ENCODE data around the gene GMDS. TPM values are rescaled to one million over a fixed set of nuclear protein-coding genes. Genes with fewer than 3 reads are reported as not detected.

The GMDS gene
- total RNA-seq, 1 experiment from 2014 or later, result 9.7 TPM

DNA sequence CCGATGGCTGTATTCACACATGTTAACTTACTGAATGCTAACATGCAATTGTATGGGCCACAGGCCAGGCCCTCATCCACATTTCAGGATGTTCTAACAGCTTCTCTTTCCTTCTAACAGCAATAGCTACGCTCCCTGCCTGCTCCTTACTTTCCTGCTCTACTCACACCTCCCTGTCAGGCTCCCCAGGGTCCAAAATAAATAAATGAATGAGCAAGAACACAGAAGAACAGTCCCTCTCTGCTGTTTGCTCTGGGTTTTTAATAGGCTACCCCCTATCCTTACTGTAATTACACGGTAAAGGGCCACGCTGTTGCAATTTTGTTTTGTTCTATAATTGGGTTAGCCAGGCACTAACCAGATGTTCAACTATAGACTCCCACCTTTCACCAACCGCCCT, 135.6 kb downstream of the GMDS start:
- H3K79me2 ChIP-seq (ENCODE audit: low read length), result no peaks in the 10 kb centered on the region
- no peak for DNase-seq
- 0 out of 2 replicates have a peak, but pooled peaks cover 4% of the 10 kb centered on the region for H4K20me1 ChIP-seq (ENCODE audit: insufficient read depth, low read depth, low read length)
- H2AFZ ChIP-seq (ENCODE audit: low read length), result no peak overlapping the region
- no peaks in the 10 kb centered on the region for H3K27me3 ChIP-seq (ENCODE audit: low read length)
- no peak overlapping the region for H3K9ac ChIP-seq (ENCODE audit: low read length)
- no peak overlapping the region for H3K4me2 ChIP-seq (ENCODE audit: low read depth, low read length, poor library complexity, severe bottlenecking)
- H3K4me3 ChIP-seq (ENCODE audit: low read length), result no peak overlapping the region
- no peaks in the 10 kb centered on the region for H3K9me2 ChIP-seq (replicated peaks; ENCODE audit: insufficient read depth, low read length)
- H3K9me3 ChIP-seq (ENCODE audit: low read length), result no peaks in the 10 kb centered on the region
- H3K4me1 ChIP-seq (ENCODE audit: low read length), result no peaks in the 10 kb centered on the region
- H3K36me3 ChIP-seq (ENCODE audit: insufficient read depth, low read length), result no peaks in the 10 kb centered on the region
- no peak overlapping the region for H3K27ac ChIP-seq (ENCODE audit: low read length)

DNA sequence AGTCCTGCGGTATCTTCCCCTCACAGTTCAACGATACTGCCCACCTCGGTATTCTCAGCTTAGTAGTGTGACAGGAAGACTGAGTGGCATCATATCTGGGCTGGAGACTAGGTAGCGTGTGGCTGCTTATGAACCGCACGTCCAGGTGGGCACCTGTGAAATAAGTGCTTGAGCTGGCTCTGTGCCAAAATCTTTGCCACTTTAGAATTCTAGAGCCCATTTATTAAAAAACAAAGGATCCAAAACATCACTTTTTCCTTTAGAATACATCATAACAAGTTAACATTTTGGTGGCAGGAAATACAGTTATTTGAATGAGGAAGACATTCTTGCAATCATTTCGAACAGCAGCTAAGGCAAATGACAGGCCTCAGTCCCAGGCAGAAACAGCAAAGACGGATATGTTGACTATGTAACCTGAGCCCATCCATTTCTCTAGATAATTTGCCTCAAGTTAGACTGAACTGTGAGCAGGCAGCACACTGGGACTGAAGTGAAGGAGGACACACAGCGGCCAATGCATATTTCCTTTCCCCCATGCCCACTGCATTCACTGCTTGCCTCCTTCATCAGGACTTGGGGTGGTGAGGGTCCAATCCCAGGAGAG, 136.6 kb downstream of the GMDS start:
- H3K9me2 ChIP-seq (replicated peaks; ENCODE audit: insufficient read depth, low read length), result no peaks in the 10 kb centered on the region
- H4K20me1 ChIP-seq (ENCODE audit: insufficient read depth, low read depth, low read length), result peaks cover 7% of the 10 kb centered on the region; the same call in 1 of the 2 replicates
- H2AFZ ChIP-seq (ENCODE audit: low read length), result no peak overlapping the region
- H3K36me3 ChIP-seq (ENCODE audit: insufficient read depth, low read length), result no peaks in the 10 kb centered on the region
- H3K79me2 ChIP-seq (ENCODE audit: low read length), result no peaks in the 10 kb centered on the region
- H3K27me3 ChIP-seq (ENCODE audit: low read length), result no peaks in the 10 kb centered on the region
- no peak overlapping the region for H3K9ac ChIP-seq (ENCODE audit: low read length)
- no peak for DNase-seq
- H3K4me3 ChIP-seq (ENCODE audit: low read length), result no peak overlapping the region
- no peaks in the 10 kb centered on the region for H3K4me1 ChIP-seq (ENCODE audit: low read length)
- no peak overlapping the region for H3K27ac ChIP-seq (ENCODE audit: low read length)
- no peak overlapping the region for H3K4me2 ChIP-seq (ENCODE audit: low read depth, low read length, poor library complexity, severe bottlenecking)
- H3K9me3 ChIP-seq (ENCODE audit: low read length), result no peaks in the 10 kb centered on the region

DNA sequence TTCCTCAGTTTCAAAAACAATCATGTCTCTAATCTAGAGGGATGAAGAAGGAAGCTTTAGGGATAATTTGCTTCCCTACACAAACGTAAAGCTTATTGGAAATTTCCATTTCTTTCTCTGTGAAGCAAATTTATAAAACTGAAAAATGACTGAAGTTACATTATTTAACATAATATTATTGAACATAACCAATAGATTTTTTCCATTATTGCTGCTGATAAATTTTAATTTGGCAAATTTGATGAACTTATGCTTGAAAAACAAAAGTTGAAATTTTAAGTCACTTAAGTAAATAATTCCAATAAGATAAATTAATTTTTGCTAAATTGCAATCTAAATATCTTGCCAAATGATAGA, 140.9 kb downstream of the GMDS start:
- H4K20me1 ChIP-seq (ENCODE audit: insufficient read depth, low read depth, low read length), result peaks cover 12% of the 10 kb centered on the region; the same call in 1 of the 2 replicates
- H3K36me3 ChIP-seq (ENCODE audit: insufficient read depth, low read length), result no peaks in the 10 kb centered on the region
- H3K4me2 ChIP-seq (ENCODE audit: low read depth, low read length, poor library complexity, severe bottlenecking), result no peak overlapping the region
- no peak overlapping the region for H3K9ac ChIP-seq (ENCODE audit: low read length)
- no peaks in the 10 kb centered on the region for H3K9me3 ChIP-seq (ENCODE audit: low read length)
- no peaks in the 10 kb centered on the region for H3K79me2 ChIP-seq (ENCODE audit: low read length)
- no peaks in the 10 kb centered on the region for H3K27me3 ChIP-seq (ENCODE audit: low read length)
- no peaks in the 10 kb centered on the region for H3K4me1 ChIP-seq (ENCODE audit: low read length)
- no peak for DNase-seq
- no peak overlapping the region for H3K4me3 ChIP-seq (ENCODE audit: low read length)
- no peak overlapping the region for H2AFZ ChIP-seq (ENCODE audit: low read length)
- no peak overlapping the region for H3K27ac ChIP-seq (ENCODE audit: low read length)
- no peaks in the 10 kb centered on the region for H3K9me2 ChIP-seq (replicated peaks; ENCODE audit: insufficient read depth, low read length)

DNA sequence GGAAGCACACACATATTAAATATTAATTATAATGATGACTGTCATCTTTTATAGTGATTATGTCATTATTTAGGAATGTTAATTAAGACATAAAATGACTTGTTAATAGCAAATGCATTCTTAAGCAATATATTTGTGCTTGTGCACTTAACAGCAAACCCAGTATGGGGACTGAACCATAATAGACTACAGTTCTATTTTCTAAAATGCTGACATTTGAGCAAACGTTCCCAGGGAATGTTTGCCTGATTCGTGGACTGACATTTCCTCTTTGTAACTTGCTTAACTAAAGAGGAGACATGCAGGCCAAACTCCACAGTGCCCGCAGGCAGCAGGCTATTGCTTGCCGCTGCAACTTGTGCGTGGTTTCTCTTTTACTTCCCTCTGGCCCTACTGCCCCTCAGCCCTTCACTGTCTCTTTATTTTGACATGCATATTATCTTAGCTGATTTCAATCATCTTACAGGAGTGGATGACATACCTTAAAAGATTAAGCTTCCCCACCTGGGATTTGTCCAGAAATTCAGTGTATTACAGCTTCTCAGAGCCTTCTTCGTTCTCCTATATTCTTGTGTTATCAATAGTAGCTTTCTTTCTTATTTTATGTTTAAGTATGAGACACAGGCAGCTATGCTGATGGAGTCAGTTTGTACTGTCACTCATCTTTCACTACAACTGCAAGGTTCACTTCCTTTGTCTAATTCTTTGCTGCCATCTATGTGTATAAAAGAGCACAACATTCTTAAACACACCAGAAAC, 141.5 kb downstream of the GMDS start:
- Histone ChIP-seq H3K4me1 (ENCODE audit: low read length) (no peaks in the 10 kb centered on the region), H3K36me3 (ENCODE audit: insufficient read depth, low read length) (no peaks in the 10 kb centered on the region), H3K4me3 (ENCODE audit: low read length) (no peak overlapping the region), H3K9me2 (replicated peaks; ENCODE audit: insufficient read depth, low read length) (no peaks in the 10 kb centered on the region), H4K20me1 (ENCODE audit: insufficient read depth, low read depth, low read length) (peaks cover 12% of the 10 kb centered on the region; the same call in 1 of the 2 replicates), H3K79me2 (ENCODE audit: low read length) (no peaks in the 10 kb centered on the region), H2AFZ (ENCODE audit: low read length) (no peak overlapping the region), H3K4me2 (ENCODE audit: low read depth, low read length, poor library complexity, severe bottlenecking) (no peak overlapping the region), H3K9ac (ENCODE audit: low read length) (no peak overlapping the region), H3K9me3 (ENCODE audit: low read length) (no peaks in the 10 kb centered on the region), H3K27ac (ENCODE audit: low read length) (no peak overlapping the region), H3K27me3 (ENCODE audit: low read length) (no peaks in the 10 kb centered on the region)
- peak; percentile 70 for DNase-seq

DNA sequence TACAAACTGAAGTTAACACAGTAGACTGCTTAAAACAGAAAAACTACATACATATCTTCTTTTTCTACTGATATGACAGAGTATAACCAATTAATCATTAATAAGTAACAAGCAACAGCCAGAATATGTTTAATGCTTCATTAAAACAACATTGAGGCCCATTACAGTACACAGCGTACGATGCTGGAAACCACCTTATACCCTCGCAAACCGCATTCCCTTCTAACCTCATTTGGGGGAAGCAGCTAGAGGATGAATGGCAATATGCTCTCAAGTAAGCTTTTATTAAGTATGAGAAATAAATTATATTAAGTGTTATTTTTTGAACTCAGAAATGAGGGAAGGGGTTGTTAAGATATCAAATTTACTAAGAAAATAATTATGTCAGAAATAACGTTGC, 142.4 kb downstream of the GMDS start:
- no peaks in the 10 kb centered on the region for H3K9me2 ChIP-seq (replicated peaks; ENCODE audit: insufficient read depth, low read length)
- no peak overlapping the region for H2AFZ ChIP-seq (ENCODE audit: low read length)
- H3K4me1 ChIP-seq (ENCODE audit: low read length), result no peaks in the 10 kb centered on the region
- peaks cover 8% of the 10 kb centered on the region; the same call in 1 of the 2 replicates for H4K20me1 ChIP-seq (ENCODE audit: insufficient read depth, low read depth, low read length)
- no peak overlapping the region for H3K4me2 ChIP-seq (ENCODE audit: low read depth, low read length, poor library complexity, severe bottlenecking)
- DNase-seq, result no peak
- H3K36me3 ChIP-seq (ENCODE audit: insufficient read depth, low read length), result no peaks in the 10 kb centered on the region
- H3K9ac ChIP-seq (ENCODE audit: low read length), result no peak overlapping the region
- no peaks in the 10 kb centered on the region for H3K9me3 ChIP-seq (ENCODE audit: low read length)
- H3K27ac ChIP-seq (ENCODE audit: low read length), result no peak overlapping the region
- H3K27me3 ChIP-seq (ENCODE audit: low read length), result no peaks in the 10 kb centered on the region
- no peaks in the 10 kb centered on the region for H3K79me2 ChIP-seq (ENCODE audit: low read length)
- no peak overlapping the region for H3K4me3 ChIP-seq (ENCODE audit: low read length)

DNA sequence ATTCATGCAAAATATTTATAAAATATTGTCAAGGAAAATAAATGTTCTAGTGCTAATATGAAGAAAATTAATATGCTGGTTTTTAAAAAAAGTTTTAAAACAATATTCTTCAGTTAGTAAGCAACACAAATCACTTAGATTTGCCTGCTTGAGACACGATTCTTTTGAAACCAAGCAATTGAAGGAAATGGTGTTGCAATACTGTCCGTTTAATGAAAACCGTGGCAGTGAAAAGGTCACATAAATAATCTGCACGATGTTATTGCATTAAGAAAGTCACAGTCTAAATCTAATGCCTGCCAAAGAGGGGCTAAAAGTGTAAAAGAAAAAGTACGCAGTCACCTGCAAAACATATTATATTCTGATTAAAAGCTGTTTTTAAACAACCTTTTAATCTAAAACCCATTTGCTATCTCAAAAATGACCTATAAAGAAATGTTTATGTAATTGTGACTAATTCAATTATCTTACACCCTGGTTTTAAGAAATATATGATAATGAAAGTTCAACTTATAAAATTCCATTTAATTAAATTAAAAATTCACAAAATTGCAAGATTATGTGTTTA, 143.0 kb downstream of the GMDS start:
- Histone ChIP-seq H3K4me1 (ENCODE audit: low read length) (no peaks in the 10 kb centered on the region), H3K79me2 (ENCODE audit: low read length) (no peaks in the 10 kb centered on the region), H3K9ac (ENCODE audit: low read length) (no peak overlapping the region), H3K27ac (ENCODE audit: low read length) (no peak overlapping the region), H3K9me2 (replicated peaks; ENCODE audit: insufficient read depth, low read length) (no peaks in the 10 kb centered on the region), H3K4me3 (ENCODE audit: low read length) (no peak overlapping the region), H3K4me2 (ENCODE audit: low read depth, low read length, poor library complexity, severe bottlenecking) (no peak overlapping the region), H3K36me3 (ENCODE audit: insufficient read depth, low read length) (no peaks in the 10 kb centered on the region), H3K27me3 (ENCODE audit: low read length) (no peaks in the 10 kb centered on the region), H3K9me3 (ENCODE audit: low read length) (no peaks in the 10 kb centered on the region), H2AFZ (ENCODE audit: low read length) (no peak overlapping the region), H4K20me1 (ENCODE audit: insufficient read depth, low read depth, low read length) (peaks cover 8% of the 10 kb centered on the region; the same call in 1 of the 2 replicates)
- no peak for DNase-seq

DNA sequence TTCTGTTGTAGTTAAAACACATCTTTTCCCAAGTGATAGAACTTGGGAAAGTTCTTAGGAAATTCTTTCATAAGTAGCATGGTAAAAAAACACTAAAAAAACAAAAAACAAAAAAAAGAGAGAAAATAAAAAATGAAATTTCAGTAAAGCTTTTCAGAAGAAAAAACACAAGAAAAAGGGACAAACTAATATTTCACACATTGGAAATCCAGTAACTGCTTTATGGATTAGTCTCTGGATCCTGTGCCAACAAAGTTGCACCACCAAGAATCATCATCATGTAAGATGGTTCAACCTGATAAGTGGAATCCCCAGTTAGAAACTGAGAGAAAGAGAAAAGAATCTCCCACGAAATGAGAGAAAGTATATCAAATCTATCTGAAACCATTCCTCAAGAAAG, 144.2 kb downstream of the GMDS start:
- Histone ChIP-seq H3K4me1 (ENCODE audit: low read length) (no peaks in the 10 kb centered on the region), H3K9me2 (replicated peaks; ENCODE audit: insufficient read depth, low read length) (no peaks in the 10 kb centered on the region), H3K9ac (ENCODE audit: low read length) (no peak overlapping the region), H4K20me1 (ENCODE audit: insufficient read depth, low read depth, low read length) (peaks cover 8% of the 10 kb centered on the region; the same call in 1 of the 2 replicates), H3K36me3 (ENCODE audit: insufficient read depth, low read length) (no peaks in the 10 kb centered on the region), H3K79me2 (ENCODE audit: low read length) (no peaks in the 10 kb centered on the region), H3K27me3 (ENCODE audit: low read length) (no peaks in the 10 kb centered on the region), H2AFZ (ENCODE audit: low read length) (no peak overlapping the region), H3K4me2 (ENCODE audit: low read depth, low read length, poor library complexity, severe bottlenecking) (no peak overlapping the region), H3K4me3 (ENCODE audit: low read length) (no peak overlapping the region), H3K9me3 (ENCODE audit: low read length) (no peaks in the 10 kb centered on the region), H3K27ac (ENCODE audit: low read length) (no peak overlapping the region)
- DNase-seq, result no peak

DNA sequence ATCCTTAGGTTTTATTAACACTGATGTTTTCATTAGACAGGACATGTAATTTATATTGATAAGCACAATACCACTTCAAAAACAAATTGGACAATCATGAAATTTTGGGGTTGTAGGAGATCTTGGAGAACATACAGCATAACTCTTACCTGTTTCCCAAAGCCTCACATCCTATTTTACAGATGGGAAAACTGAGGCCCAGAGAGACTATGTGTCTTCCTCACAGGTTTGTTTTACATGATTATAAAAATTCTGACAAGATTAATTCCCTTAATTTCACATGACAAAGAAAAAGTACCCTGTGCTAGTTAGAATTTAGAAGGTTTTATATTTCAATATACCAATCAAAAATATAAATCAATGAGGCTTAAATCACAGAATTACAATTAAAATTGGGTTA, 145.5 kb downstream of the GMDS start:
- no peak overlapping the region for H3K9ac ChIP-seq (ENCODE audit: low read length)
- no peak overlapping the region for H3K27ac ChIP-seq (ENCODE audit: low read length)
- H3K9me3 ChIP-seq (ENCODE audit: low read length), result no peaks in the 10 kb centered on the region
- H3K4me3 ChIP-seq (ENCODE audit: low read length), result no peak overlapping the region
- no peaks in the 10 kb centered on the region for H3K79me2 ChIP-seq (ENCODE audit: low read length)
- H4K20me1 ChIP-seq (ENCODE audit: insufficient read depth, low read depth, low read length), result peaks cover 8% of the 10 kb centered on the region; the same call in 1 of the 2 replicates
- H3K27me3 ChIP-seq (ENCODE audit: low read length), result no peaks in the 10 kb centered on the region
- H3K36me3 ChIP-seq (ENCODE audit: insufficient read depth, low read length), result no peaks in the 10 kb centered on the region
- H2AFZ ChIP-seq (ENCODE audit: low read length), result no peak overlapping the region
- H3K4me2 ChIP-seq (ENCODE audit: low read depth, low read length, poor library complexity, severe bottlenecking), result no peak overlapping the region
- no peaks in the 10 kb centered on the region for H3K4me1 ChIP-seq (ENCODE audit: low read length)
- DNase-seq, result no peak
- no peaks in the 10 kb centered on the region for H3K9me2 ChIP-seq (replicated peaks; ENCODE audit: insufficient read depth, low read length)
